Measurements from ENCODE around the gene MCAM.
A peak's percentile ranks its signal among the peaks of the same experiment; 100 is the strongest.

MCAM gene

DNA sequence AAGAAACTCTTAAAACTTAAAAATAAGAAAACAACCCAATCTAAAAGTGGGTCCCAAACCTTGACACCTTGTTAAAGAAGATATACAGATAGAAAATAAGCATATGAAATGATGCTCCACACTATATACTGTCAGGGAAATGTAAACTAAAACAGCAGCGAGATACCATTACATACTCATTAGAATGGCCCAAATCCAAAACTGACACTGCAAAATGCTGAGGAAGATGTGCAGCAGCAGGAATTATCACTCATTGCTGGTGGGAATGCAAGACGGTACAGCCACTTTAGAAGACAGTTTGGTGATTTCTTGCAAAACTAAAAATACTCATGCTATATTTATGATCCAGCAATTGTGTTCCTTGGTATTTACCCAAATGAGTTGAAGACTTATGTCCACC, 12.4 kb upstream of the MCAM start:
- no peak for DNase-seq

GRCh38 chr11:119324189-119324588, 7.3 kb upstream of the MCAM start:
- no peak for DNase-seq

GRCh38 chr11:119323532-119324033, 6.7 kb upstream of the MCAM start:
- peak; percentile 83 for DNase-seq

DNA sequence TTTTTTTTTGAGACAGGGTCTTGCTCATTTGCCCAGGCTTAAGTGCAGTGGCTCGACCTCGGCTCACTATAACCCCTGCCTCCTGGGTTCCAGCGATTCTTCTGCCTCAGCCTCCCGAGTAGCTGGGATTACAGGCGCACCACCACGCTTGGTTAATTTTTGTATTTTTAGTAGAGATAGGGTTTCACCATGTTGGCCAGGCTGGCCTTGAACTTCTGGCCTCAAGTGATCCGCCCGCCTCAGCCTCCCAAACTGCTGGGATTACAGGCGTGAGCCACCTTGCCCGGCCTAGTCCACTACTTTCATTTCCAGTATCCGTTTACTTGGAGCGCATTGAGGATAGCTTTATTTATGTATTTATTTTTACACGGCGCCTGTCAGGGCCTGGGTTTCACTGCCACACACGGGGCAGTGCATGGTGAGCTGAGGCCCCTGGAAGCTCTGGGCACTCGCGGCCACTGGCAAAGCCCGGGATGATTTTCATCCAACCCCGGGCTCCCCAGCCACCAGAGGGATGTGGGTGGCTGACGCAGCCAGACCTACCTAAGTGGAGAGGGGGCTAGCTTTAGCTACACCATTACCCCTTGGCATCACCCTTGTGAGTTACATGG, 6.1 kb upstream of the MCAM start:
- DNase-seq, result no peak

- no peak for DNase-seq
Measured at GRCh38 chr11:119322360-119322739, 5.4 kb upstream of the MCAM start.

GRCh38 chr11:119320776-119321524, 4.0 kb upstream of the MCAM start:
- no peak for DNase-seq

DNA sequence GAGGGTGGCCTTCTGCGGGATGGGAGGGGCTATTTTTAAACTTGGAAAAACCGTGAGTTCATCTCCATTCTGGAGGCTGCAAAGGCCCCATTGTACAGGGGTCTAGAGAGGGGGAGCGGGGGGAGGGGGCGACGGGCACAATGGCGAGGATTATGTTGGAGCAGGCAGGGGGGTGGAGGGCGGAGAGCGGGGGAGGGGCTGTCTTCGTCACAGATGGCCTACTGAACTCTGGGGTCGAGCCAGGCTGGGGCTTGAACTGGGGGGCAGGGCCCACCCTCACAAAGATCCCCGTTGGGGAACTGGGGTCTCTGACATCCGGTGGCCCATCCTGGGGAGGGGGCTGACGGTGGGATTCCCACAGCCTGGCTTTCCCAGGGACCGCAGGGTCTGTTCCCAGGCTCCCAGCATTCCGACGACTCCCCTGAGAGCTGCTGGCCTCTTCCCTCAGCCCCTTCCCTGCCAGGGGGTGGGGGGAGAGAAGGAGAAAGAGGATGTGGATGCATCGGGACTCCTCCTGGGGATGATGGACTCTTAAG, 3.4 kb upstream of the MCAM start:
- no peak for DNase-seq

DNA sequence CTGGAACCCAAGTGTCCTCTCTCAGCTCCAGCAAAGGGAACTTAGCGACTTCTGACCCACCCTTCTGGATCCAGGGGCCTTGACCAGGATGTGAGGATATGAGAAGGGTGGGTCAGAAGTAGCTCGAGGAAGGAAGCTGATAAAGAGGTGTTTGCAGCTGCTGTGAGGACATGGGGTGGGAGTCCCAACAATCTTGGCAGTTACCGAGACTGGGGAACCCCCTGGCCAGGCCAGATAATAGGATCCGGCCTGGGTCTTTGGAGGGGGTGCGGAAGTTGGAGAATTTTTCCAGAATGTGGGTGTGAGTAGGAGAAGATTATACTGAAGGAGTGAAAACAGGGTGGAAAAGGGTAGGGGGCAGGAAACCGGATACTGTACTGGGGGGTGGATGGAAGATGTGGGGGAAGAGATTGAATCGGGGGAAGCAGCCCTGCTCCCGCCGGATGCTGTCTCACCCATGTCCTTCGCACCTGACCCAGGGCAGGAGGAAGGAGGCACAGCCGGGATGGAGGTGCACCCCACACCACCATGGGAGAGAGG, 2.8 kb upstream of the MCAM start:
- no peak for DNase-seq

GRCh38 chr11:119319136-119319699, 2.3 kb upstream of the MCAM start:
- no peak for DNase-seq

DNA sequence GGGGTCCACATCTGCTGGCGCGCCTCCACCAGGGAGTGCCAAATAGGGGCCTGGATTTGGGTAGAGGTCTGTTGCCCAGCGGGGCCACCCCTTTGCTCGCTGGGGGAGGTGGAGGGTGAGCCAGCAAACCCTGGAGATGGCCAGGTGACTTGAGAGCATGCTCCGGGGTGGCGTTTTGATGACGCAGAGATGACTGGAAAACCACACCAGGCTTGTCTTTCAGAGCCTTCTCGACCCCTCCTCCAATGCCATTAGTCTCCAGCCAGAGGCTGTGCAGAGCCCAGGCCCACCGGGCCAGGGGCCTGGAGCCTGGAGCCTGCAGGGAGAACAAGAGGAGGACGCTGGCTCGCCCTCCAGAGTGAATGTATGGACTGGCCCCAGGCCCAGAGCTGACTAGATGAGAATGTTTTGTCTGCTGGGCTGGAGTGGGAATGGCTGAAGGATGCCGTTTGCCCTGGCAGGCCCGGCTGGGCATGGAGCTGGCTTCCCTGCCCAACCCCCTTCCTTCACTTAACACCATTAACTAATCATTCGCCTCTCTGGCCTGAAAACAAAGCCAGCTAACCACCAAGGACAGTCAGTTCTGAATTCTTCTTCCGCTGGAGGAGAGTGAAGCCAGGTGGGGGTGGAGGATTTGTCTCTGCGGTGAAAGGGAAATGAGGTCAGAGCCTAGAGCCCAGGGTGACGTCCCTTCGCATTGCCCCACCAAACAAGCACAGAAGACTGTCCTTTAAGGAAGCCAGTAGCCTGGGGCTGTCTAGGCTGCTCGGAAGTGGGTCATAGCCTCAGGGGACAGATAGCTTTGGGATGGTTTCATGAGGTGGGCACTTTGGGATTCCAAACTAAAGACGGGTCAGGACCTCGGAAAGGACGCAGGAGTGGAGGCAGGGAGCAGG, 1.6 kb upstream of the MCAM start:
- no peak for DNase-seq

- no peak for DNase-seq
Measured at GRCh38 chr11:119317592-119318239, 786 bp upstream of the MCAM start.

DNA sequence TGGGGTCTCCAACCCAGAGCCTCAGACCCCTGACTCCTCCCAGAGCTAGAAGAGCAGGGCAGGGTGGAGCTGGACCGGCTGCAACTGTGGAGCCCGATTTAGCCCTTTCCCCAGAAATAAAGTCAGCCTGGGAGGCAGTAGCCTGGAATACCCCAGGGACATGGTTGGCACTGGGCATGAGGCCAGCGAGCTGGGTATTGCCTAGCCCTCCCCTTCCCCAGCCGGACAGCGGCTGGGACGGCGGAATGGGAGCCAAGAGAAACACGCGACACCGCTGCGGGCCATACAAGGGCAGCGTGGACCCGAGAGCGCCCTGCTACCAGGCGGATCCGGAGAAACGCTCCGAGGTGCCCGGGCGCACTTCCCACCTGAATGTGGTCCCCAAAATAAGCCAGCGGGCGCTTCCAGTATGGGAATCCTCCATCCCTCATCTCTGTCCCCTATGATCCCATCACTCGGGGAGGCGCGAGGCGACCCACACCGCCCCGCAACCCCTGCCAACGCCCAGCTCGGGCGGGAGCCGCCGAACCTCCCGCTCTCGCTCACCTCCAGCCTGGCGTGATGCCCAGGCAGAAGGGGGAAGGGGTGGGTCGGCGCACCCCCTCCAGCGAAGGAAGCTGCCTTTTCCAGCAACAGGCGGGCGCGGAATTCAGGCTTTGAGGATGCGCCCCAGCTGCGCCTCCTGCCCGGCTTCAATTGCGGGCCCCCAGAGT, 758 bp downstream of the MCAM start:
- no peak for DNase-seq

GRCh38 chr11:119315131-119316015, 1.6 kb downstream of the MCAM start:
- peak; percentile 63 for DNase-seq

- DNase-seq, result no peak
Measured at GRCh38 chr11:119314726-119315125, 2.2 kb downstream of the MCAM start.

DNA sequence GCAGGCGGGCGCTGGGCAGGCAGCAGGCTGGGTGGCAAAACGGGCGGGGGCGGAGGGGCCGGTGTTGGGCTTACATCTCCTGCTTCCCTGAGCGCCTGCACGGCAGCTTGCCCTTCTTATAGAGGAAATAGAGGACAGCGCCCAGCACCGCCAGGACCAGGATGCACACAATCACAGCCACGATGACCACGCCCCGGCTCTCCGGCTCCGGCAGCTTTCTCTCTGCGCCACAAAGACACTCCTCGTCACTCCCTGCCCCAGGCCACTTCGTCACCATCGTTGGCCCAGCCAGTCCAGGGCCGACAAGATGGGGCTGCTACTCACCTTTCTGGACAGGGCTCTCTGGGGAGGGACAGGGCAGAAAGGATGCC, 6.3 kb downstream of the MCAM start:
- DNase-seq, result no peak

- no peak for DNase-seq
Measured at GRCh38 chr11:119309953-119310681, 6.8 kb downstream of the MCAM start.

GRCh38 chr11:119309411-119309810, 7.5 kb downstream of the MCAM start:
- no peak for DNase-seq

DNA sequence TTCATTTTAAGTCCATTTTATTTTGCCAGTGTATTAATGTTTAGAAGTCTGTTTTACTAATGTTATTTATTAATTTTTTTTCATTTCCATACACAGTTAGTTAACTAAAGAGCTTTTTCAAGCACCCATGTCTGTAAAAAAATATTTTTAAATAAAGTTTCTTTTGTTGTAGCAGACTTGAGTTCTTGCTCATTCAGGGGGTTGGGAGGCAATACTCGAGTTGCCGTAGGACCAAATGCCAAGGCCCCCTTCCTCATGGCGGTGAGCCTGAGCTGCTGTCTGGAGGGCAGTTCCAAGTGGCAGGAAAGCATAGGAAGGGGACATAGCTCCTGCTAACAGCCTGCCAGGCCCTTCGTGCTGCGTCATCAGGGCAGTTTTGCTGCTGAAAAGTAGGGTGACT, 9.0 kb downstream of the MCAM start:
- DNase-seq, result no peak

DNA sequence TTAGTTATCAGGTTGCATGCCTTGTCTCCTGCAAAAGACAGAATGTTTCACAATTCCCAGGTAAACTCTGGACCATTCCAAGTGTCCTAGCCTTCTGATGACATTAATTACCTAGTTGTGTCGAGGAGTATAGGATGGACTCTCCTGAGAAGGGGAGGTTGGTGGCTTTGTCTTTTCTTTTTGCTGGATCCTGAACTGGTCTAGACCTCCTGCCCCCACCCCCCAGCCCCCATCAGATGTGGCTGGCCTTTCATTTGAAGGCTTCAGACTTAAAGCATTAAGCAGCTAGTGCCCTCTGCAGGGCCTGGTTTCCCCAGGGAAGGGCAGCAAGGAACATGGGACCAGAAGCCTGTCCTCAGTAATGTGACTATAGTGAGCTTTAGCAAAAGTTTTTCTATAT, 9.7 kb downstream of the MCAM start:
- no peak for DNase-seq

GRCh38 chr11:119306373-119306890, 10.5 kb downstream of the MCAM start:
- DNase-seq, result peak; percentile 36

Data from activated CD8-positive, alpha-beta memory T cell treated with anti-CD3 and anti-CD28 coated beads, Interleukin-2, amount 50 U/mL, for 4 hours (primary cell).